Activated CD8-positive, alpha-beta T cell treated with anti-CD3 and anti-CD28 coated beads, Interleukin-2, amount 10 ng/mL, durations not matched to agents 7 days and 5 days (primary cell): ENCODE data around the gene CNDP2. TPM values are rescaled to one million over a fixed set of nuclear protein-coding genes. Genes with fewer than 3 reads are reported as not detected.
"Not testable (repeated sequence)": the region's sequence is repeated elsewhere in the genome, so short reads cannot be mapped to it uniquely, and the experiment has no call there.

Source experiments
- ATAC-seq: fragments of 150-1000 bp; cut with Tn5 transposase; one replicate; pipeline ENCODE4 v1.10.0; 2021; ENCODE audit warnings: moderate library complexity
- CTCF ChIA-PET: fragments of 350-600 bp; sonication (Branson Sonifier 250); formaldehyde crosslinking; loops from one replicate; lab custom pipeline; 2021; ENCODE audit warnings: antibody characterized with exemption; lab: Charles Lee
- POLR2A ChIA-PET: fragments of 350-600 bp; sonication (Branson Sonifier 250); formaldehyde crosslinking; loops from one replicate; lab custom pipeline; 2021; ENCODE audit warnings: antibody characterized with exemption; lab: Charles Lee
- DNase-seq: peaks from one replicate; pipeline ENCODE4 v3.0.0-alpha.2; 2020
- H3K27ac Mint-ChIP-seq: one replicate; pipeline ENCODE4 v1.8.0; 2021; ENCODE audit warnings: mild to moderate bottlenecking, mixed read lengths
- H3K27me3 Mint-ChIP-seq: one replicate; pipeline ENCODE4 v1.8.0; 2021; ENCODE audit warnings: low read depth, mixed read lengths
- H3K36me3 Mint-ChIP-seq: one replicate; pipeline ENCODE4 v1.8.0; 2021; ENCODE audit warnings: low read depth, mixed read lengths
- H3K4me1 Mint-ChIP-seq: one replicate; pipeline ENCODE4 v1.8.0; 2021; ENCODE audit warnings: low read depth, mixed read lengths
- H3K4me3 Mint-ChIP-seq: one replicate; pipeline ENCODE4 v1.8.0; 2021; ENCODE audit warnings: mild to moderate bottlenecking, mixed read lengths
- H3K9me3 Mint-ChIP-seq: one replicate; pipeline ENCODE4 v1.8.0; 2022; ENCODE audit warnings: mixed read lengths; ENCODE audit not compliant: insufficient read depth
- total RNA-seq, 2 experiments: library from RNA; stranded (reverse); gene quantifications; one replicate each; pipeline ENCODE4 v1.2.3, GENCODE V29; 2021

CNDP2 gene
- total RNA-seq, 2 experiments from 2014 or later: 131 to 144 TPM

- Mint-ChIP-seq H3K36me3 (no peaks in the 10 kb centered on the region), H3K4me1 (peaks cover 5% of the 10 kb centered on the region), H3K27me3 (peaks cover 4% of the 10 kb centered on the region), H3K27ac (no peak overlapping the region), H3K9me3 (peaks cover 16% of the 10 kb centered on the region), H3K4me3 (no peak overlapping the region)
- no peak for DNase-seq
- CTCF ChIA-PET: interaction anchor here (2.8 to 3.4 kb wide), 2 partner anchors 56 to 351 kb away, joined by 10 to 30 read pairs; no protein-coding TSS in a partner anchor
- POLR2A ChIA-PET: no interaction called here
- no peak for ATAC-seq
Observed at GRCh38 chr18:74549591-74550104, 53.5 kb downstream of the CNDP2 start.

DNA sequence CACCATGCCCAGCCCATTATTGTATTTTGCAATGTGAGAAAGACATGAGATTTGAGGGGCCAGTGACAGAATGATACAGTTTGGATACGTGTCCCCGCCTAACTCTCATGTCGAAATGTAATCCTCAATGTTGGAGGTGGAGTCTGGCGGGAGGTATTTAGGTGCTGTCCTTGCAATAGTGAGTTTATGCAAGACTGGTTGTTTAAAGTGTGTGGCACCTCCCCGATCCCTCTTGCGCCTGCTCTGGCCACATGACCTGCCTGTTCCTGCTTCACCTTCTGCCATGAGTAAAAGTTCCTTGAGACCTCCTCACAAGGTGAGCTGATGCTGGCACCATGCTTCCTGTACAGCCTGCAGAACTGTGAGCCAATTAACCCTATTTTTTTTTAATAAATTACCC lies 54.7 kb downstream of the CNDP2 start:
- Mint-ChIP-seq H3K4me3 (no peak overlapping the region), H3K27me3 (peaks cover 4% of the 10 kb centered on the region), H3K4me1 (peaks cover 5% of the 10 kb centered on the region), H3K27ac (no peak overlapping the region), H3K9me3 (peaks cover 16% of the 10 kb centered on the region), H3K36me3 (no peaks in the 10 kb centered on the region)
- ATAC-seq (no peak), DNase-seq (no peak)
- ChIA-PET POLR2A (no interaction called here), CTCF (interaction anchor here (1.0 to 3.4 kb wide), 9 partner anchors 13 to 352 kb away, joined by 4 to 30 read pairs (median 8); no protein-coding TSS in a partner anchor)

DNA sequence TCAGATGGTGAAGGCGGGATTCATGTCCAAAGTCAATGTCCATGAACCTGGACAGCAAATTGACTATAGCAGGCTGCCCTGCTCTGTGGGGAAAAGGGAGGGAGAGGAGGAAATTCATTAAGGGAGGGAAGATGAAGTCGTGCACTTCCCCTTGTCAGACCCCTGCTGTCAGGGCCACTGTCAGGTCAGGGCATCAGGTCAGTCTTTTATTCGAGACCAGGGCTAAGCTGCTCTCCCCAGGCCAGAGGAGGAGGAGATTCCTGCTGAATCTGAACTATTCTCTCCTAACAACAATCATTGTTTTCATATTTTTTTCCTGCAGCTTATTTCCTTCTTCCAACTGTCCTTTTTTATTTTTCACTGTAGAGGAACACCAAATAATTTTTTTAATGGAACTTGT lies 55.3 kb downstream of the CNDP2 start:
- no peak overlapping the region for H3K4me3 Mint-ChIP-seq
- CTCF ChIA-PET: interaction anchor here (0.8 to 3.4 kb wide), 36 partner anchors 8 to 468 kb away, joined by 3 to 30 read pairs (median 4); no protein-coding TSS in a partner anchor

GRCh38 chr18:74551936-74552555 lies 55.9 kb downstream of the CNDP2 start:
- Mint-ChIP-seq H3K9me3 (peaks cover 16% of the 10 kb centered on the region), H3K27ac (no peak overlapping the region), H3K4me3 (no peak overlapping the region), H3K27me3 (peaks cover 4% of the 10 kb centered on the region), H3K4me1 (peaks cover 5% of the 10 kb centered on the region), H3K36me3 (no peaks in the 10 kb centered on the region)
- ATAC-seq: peak; percentile 98
- ChIA-PET CTCF (interaction anchor here (0.6 to 3.4 kb wide), 40 partner anchors 8 to 469 kb away, joined by 3 to 30 read pairs (median 4); partner anchors contain the start of gene CNDP2), POLR2A (no interaction called here)
- DNase-seq: peak; percentile 87

More for the DNA sequence above, 55.3 kb downstream of the CNDP2 start:
- Mint-ChIP-seq H3K4me1 (peaks cover 5% of the 10 kb centered on the region), H3K36me3 (no peaks in the 10 kb centered on the region), H3K27ac (no peak overlapping the region), H3K9me3 (peaks cover 16% of the 10 kb centered on the region), H3K27me3 (peaks cover 4% of the 10 kb centered on the region)
- DNase-seq: no peak
- POLR2A ChIA-PET: no interaction called here
- ATAC-seq: no peak

DNA sequence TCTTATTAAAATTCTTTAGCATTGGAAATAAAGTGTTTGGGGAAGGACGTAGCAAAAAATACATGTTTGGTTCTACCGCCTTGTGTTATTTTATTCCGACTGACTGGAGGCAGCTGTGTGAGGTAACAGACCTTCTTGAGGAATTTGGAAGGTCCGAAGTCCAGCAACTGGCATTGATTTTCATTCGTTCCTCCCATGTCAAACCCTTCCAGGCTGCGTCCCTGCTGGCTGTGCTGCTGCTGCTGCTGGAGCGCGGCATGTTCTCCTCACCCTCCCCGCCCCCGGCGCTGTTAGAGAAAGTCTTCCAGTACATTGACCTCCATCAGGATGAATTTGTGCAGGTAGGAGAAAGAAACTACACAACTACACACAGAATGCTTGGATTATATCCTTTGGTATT lies 60.0 kb downstream of the CNDP2 start:
- no peaks in the 10 kb centered on the region for H3K36me3 Mint-ChIP-seq
- no peaks in the 10 kb centered on the region for H3K4me1 Mint-ChIP-seq
- H3K4me3 Mint-ChIP-seq: no peak overlapping the region
- peaks cover 4% of the 10 kb centered on the region for H3K27me3 Mint-ChIP-seq
- POLR2A ChIA-PET: no interaction called here
- CTCF ChIA-PET: interaction anchor here (0.9 kb wide), 1 partner anchor 214 kb away, joined by 3 read pairs; no protein-coding TSS in a partner anchor
- H3K9me3 Mint-ChIP-seq: no peaks in the 10 kb centered on the region
- no peak for DNase-seq
- no peak overlapping the region for H3K27ac Mint-ChIP-seq
- ATAC-seq: no peak

GRCh38 chr18:74558096-74558495 lies 61.9 kb downstream of the CNDP2 start:
- ChIA-PET POLR2A (no interaction called here), CTCF (interaction anchor here (1.1 kb wide), 1 partner anchor 216 kb away, joined by 3 read pairs; no protein-coding TSS in a partner anchor)
- DNase-seq (no peak), ATAC-seq (no peak)
- H3K36me3 Mint-ChIP-seq: no peaks in the 10 kb centered on the region
- H3K27me3 Mint-ChIP-seq: peaks cover 2% of the 10 kb centered on the region
- no peak overlapping the region for H3K27ac Mint-ChIP-seq
- no peak overlapping the region for H3K4me3 Mint-ChIP-seq
- no peaks in the 10 kb centered on the region for H3K4me1 Mint-ChIP-seq
- no peaks in the 10 kb centered on the region for H3K9me3 Mint-ChIP-seq

GRCh38 chr18:74562131-74562730 lies 66.1 kb downstream of the CNDP2 start:
- no peak overlapping the region for H3K4me3 Mint-ChIP-seq
- no peaks in the 10 kb centered on the region for H3K9me3 Mint-ChIP-seq
- H3K27ac Mint-ChIP-seq: no peak overlapping the region
- POLR2A ChIA-PET: no interaction called here
- H3K36me3 Mint-ChIP-seq: no peaks in the 10 kb centered on the region
- CTCF ChIA-PET: interaction anchor here (1.1 kb wide), 1 partner anchor 10 kb away, joined by 5 read pairs; no protein-coding TSS in a partner anchor
- H3K4me1 Mint-ChIP-seq: no peaks in the 10 kb centered on the region
- ATAC-seq (no peak), DNase-seq (no peak)
- peaks cover 6% of the 10 kb centered on the region for H3K27me3 Mint-ChIP-seq

- no peak overlapping the region for H3K27ac Mint-ChIP-seq
- POLR2A ChIA-PET: no interaction called here
- CTCF ChIA-PET: no interaction called here
- H3K27me3 Mint-ChIP-seq: peaks cover 6% of the 10 kb centered on the region
- no peaks in the 10 kb centered on the region for H3K9me3 Mint-ChIP-seq
- H3K4me1 Mint-ChIP-seq: no peaks in the 10 kb centered on the region
- no peak for ATAC-seq
- DNase-seq: no peak
- no peak overlapping the region for H3K4me3 Mint-ChIP-seq
- no peaks in the 10 kb centered on the region for H3K36me3 Mint-ChIP-seq
Observed at GRCh38 chr18:74562775-74563174, 66.6 kb downstream of the CNDP2 start.

DNA sequence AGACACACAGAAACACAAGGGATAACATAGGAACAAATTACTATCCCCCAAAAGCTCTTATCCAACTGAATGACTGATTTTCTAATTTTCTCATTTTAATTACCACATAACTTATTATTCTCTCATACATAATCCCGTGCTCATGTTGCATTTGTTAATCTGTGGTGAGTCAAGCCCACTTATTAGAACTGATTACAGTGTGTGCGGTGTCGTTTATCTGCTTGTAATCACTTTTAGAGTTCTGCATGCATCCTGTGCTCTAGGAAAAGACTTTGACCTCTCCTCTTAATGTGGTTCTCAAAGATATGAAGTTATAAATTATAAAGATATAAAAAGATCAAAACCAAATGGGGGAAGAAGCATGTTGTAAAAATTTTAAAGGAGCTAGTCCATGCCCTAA lies 67.8 kb downstream of the CNDP2 start:
- ChIA-PET CTCF (interaction anchor here (2.0 kb wide), 1 partner anchor 12 kb away, joined by 13 read pairs; no protein-coding TSS in a partner anchor), POLR2A (no interaction called here)
- no peaks in the 10 kb centered on the region for H3K4me1 Mint-ChIP-seq
- DNase-seq (no peak), ATAC-seq (no peak)
- H3K27ac Mint-ChIP-seq: no peak overlapping the region
- no peaks in the 10 kb centered on the region for H3K9me3 Mint-ChIP-seq
- no peaks in the 10 kb centered on the region for H3K36me3 Mint-ChIP-seq
- no peak overlapping the region for H3K4me3 Mint-ChIP-seq
- H3K27me3 Mint-ChIP-seq: peaks cover 9% of the 10 kb centered on the region

DNA sequence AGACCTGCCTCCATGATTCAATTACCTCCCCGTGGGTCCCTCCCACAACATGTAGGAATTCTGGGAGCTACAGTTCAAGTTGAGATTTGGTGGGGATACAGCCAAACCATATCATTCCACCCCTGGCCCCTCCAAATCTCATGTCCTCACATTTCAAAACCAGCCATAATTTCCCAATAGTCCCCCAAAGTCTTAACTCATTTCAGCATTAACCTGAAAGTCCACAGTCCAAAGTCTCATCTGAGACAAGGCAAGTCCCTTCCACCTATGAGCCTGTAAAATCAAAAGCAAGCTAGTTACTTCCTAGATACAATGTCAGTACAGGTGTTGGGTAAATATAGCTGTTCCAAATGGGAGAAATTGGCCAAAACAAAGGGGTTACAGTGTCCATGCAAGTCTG lies 69.0 kb downstream of the CNDP2 start:
- H3K36me3 Mint-ChIP-seq, H3K27me3 Mint-ChIP-seq, ATAC-seq, H3K27ac Mint-ChIP-seq, POLR2A ChIA-PET, DNase-seq, H3K9me3 Mint-ChIP-seq, H3K4me1 Mint-ChIP-seq, H3K4me3 Mint-ChIP-seq: not testable (repeated sequence)
- CTCF ChIA-PET: interaction anchor here (2.0 kb wide), 1 partner anchor 13 kb away, joined by 13 read pairs; no protein-coding TSS in a partner anchor

GRCh38 chr18:74565993-74566392 lies 69.8 kb downstream of the CNDP2 start:
- H3K27me3 Mint-ChIP-seq, ATAC-seq, DNase-seq, CTCF ChIA-PET, H3K4me1 Mint-ChIP-seq, H3K27ac Mint-ChIP-seq, H3K4me3 Mint-ChIP-seq, H3K9me3 Mint-ChIP-seq, POLR2A ChIA-PET, H3K36me3 Mint-ChIP-seq: not testable (repeated sequence)

GRCh38 chr18:74567822-74568221 lies 71.7 kb downstream of the CNDP2 start:
- CTCF ChIA-PET: no interaction called here
- H3K36me3 Mint-ChIP-seq: no peaks in the 10 kb centered on the region

More at GRCh38 chr18:74567822-74568221, 71.7 kb downstream of the CNDP2 start:
- H3K9me3 Mint-ChIP-seq: no peaks in the 10 kb centered on the region
- DNase-seq (no peak), ATAC-seq (no peak)
- H3K4me3 Mint-ChIP-seq: no peak overlapping the region
- POLR2A ChIA-PET: no interaction called here
- no peak overlapping the region for H3K27ac Mint-ChIP-seq
- no peaks in the 10 kb centered on the region for H3K4me1 Mint-ChIP-seq
- peaks cover 9% of the 10 kb centered on the region for H3K27me3 Mint-ChIP-seq
